ENCODE measurements around the gene ADSL. TPM values are rescaled to one million over a fixed set of nuclear protein-coding genes. Genes with fewer than 3 reads are reported as not detected.
A peak's percentile ranks its signal among the peaks of the same experiment; 100 is the strongest.

The ADSL gene
- total and polyA plus RNA-seq, 2 donors (not counting 1 experiment from before 2014, with no cell fraction given), result 61.0 to 63.8 TPM

GRCh38 chr22:40414838-40415505 is 68.7 kb downstream of the ADSL start:
- ATAC-seq (ENCODE audit: low read depth), result peak; percentile 55
- peak overlapping the region; percentile 54 for H3K9ac ChIP-seq (ENCODE audit: low read length)
- no peaks in the 10 kb centered on the region for H3K27me3 ChIP-seq (replicated peaks in 1 of 4; ENCODE audit: control extremely low read depth in 1 of 4, control insufficient read depth in 3 of 4, insufficient read depth in 4 of 4, low read length in 3 of 4)
- peak overlapping the region; percentile 9 for H2AFZ ChIP-seq (ENCODE audit: insufficient read depth, low read depth, low read length, poor library complexity, severe bottlenecking)
- H3K4me3 Mint-ChIP-seq, result peak overlapping the region; percentile 81
- ChIA-PET CTCF (interaction anchor here (0.9 to 7.2 kb wide), 12 partner anchors 11 to 237 kb away, joined by 3 to 51 read pairs (median 5); partner anchors contain the start of genes SGSM3 and TNRC6B), POLR2A (interaction anchor here (0.6 to 1.3 kb wide), 6 partner anchors 22 to 1382 kb away, joined by 3 to 11 read pairs (median 4); no protein-coding TSS in a partner anchor)
- H3K4me2 ChIP-seq (replicated peaks; ENCODE audit: low read depth, low read length, poor library complexity, severe bottlenecking), result peak overlapping the region; percentile 76
- peaks cover 34% of the 10 kb centered on the region for H3K79me2 ChIP-seq (ENCODE audit: control insufficient read depth, insufficient read depth, low read length)
- H3K4me3 ChIP-seq (ENCODE audit: control extremely low read depth in 1 of 5, extremely low read depth in 1 of 5, insufficient read depth in 1 of 5, low read depth in 2 of 5, low read length in 4 of 5), result peak overlapping the region; percentile 1 to 56 (median 34)
- 5% methylated on average over 10 of the region's 10 CpGs for WGBS (ENCODE audit: insufficient coverage)
- H3K4me1 Mint-ChIP-seq, result peaks cover 73% of the 10 kb centered on the region
- peak; percentile 68 for DNase-seq
- H3K9me3 Mint-ChIP-seq (ENCODE audit: insufficient read depth), result no peaks in the 10 kb centered on the region
- no peaks in the 10 kb centered on the region for H3K9me3 ChIP-seq (ENCODE audit: control extremely low read depth in 1 of 3, control insufficient read depth in 2 of 3, insufficient read depth in 1 of 3, low read length in 2 of 3)
- peaks cover 0 to 55% of the 10 kb centered on the region in 2 experiments for H3K36me3 ChIP-seq (replicated peaks in 1 of 2; ENCODE audit: control extremely low read depth in 1 of 2, control insufficient read depth in 1 of 2, extremely low read depth in 1 of 2, insufficient read depth in 2 of 2, low read length in 1 of 2)
- peak overlapping the region; percentile 61 to 80 for H3K27ac ChIP-seq (ENCODE audit: low read length in 2 of 2)
- H3K27me3 Mint-ChIP-seq, result no peaks in the 10 kb centered on the region
- peaks cover 13% of the 10 kb centered on the region for H4K20me1 ChIP-seq (ENCODE audit: control insufficient read depth, insufficient read depth, low read length, poor library complexity, severe bottlenecking)
- H3K27ac Mint-ChIP-seq, result peak overlapping the region; percentile 92
- TF ChIP-seq, protein P1, sequence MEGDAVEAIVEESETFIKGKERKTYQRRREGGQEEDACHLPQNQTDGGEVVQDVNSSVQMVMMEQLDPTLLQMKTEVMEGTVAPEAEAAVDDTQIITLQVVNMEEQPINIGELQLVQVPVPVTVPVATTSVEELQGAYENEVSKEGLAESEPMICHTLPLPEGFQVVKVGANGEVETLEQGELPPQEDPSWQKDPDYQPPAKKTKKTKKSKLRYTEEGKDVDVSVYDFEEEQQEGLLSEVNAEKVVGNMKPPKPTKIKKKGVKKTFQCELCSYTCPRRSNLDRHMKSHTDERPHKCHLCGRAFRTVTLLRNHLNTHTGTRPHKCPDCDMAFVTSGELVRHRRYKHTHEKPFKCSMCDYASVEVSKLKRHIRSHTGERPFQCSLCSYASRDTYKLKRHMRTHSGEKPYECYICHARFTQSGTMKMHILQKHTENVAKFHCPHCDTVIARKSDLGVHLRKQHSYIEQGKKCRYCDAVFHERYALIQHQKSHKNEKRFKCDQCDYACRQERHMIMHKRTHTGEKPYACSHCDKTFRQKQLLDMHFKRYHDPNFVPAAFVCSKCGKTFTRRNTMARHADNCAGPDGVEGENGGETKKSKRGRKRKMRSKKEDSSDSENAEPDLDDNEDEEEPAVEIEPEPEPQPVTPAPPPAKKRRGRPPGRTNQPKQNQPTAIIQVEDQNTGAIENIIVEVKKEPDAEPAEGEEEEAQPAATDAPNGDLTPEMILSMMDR (IDR thresholded peaks at IDR 0.05), result no peak
- TF ChIP-seq EZH2 (IDR thresholded peaks at IDR 0.05; ENCODE audit: borderline replicate concordance, insufficient read depth, low read depth, low read length, poor library complexity, severe bottlenecking), result no peak
- intact Hi-C loops (cut with micrococcal nuclease), result loop anchor here (1.0 to 10.0 kb wide), 4 partner anchors 21 to 50 kb away; partner anchors contain the start of gene SGSM3
- H3K4me1 ChIP-seq (ENCODE audit: control insufficient read depth in 2 of 2, insufficient read depth in 2 of 2, low read length in 2 of 2), result peaks cover 77 to 88% of the 10 kb centered on the region in 2 donors

All from B cell (primary cell).